K562 (cell line): ENCODE data around the gene NACAD. TPM values are rescaled to one million over a fixed set of nuclear protein-coding genes. Genes with fewer than 3 reads are reported as not detected.

Experiments used
- ATAC-seq: fragments of 200-7000 bp; cut with Tn5 transposase; 3 replicates; pipeline ENCODE4 v1.9.1; 2020; ENCODE audit warnings: moderate library complexity
- BruUV-seq: library from RNA; stranded (reverse); fragments of 400-500 nt; replicated peaks from 2 replicates; lab custom pipeline; 2021; lab: Mats Ljungman, UMichigan
- CTCF ChIA-PET: fragments of 300-600 bp; formaldehyde crosslinking; extraction: SDS; loops from one replicate; lab custom pipeline; 2021; ENCODE audit warnings: low intra/inter-chr PET ratio; lab: Yijun Ruan, JAX
- POLR2A ChIA-PET: fragments of 300-600, 350-650 bp; sonication (Branson Sonifier 250); formaldehyde crosslinking; extraction: SDS; loops from one replicate; lab custom pipeline; 2021; ENCODE audit warnings: antibody characterized with exemption, inconsistent platforms; lab: Yijun Ruan, JAX
- DNase-seq, 4 experiments: peaks; one replicate each; pipeline versions ENCODE4 v3.0.0 to v3.0.0-alpha.2; 2011 to 2018; ENCODE audit warnings: low spot score in 3 of 4, mixed read lengths in 3 of 4; ENCODE audit errors: extremely low read depth in 1 of 4
- FAIRE-seq: peaks from 2 replicates; lab custom pipeline; 2011; peaks lifted over from hg19 to GRCh38; lab: Jason Lieb, UNC
- H2AFZ ChIP-seq: 2 replicates; pipeline ENCODE4 v1.6.0; 2011; ENCODE audit warnings: low read depth, low read length, control low read depth, inconsistent platforms
- H3K27ac ChIP-seq: fragments of 200-600 bp; 3 replicates; pipeline ENCODE4 v1.8.0; 2011; ENCODE audit warnings: low read depth, mild to moderate bottlenecking, control low read depth, inconsistent platforms, low read length, moderate library complexity, mixed read lengths; ENCODE audit errors: extremely low read depth
- H3K27me3 ChIP-seq, 2 experiments: fragments of 300-600 bp in 1 of 2; 2 replicates in 1 of 2; 3 replicates in 1 of 2; pipeline versions ENCODE4 v1.6.0 to v1.8.0; 2011; ENCODE audit warnings: inconsistent platforms in 2 of 2, low read length in 2 of 2, mild to moderate bottlenecking in 1 of 2, mixed read lengths in 1 of 2, moderate library complexity in 1 of 2; ENCODE audit not compliant: control insufficient read depth in 2 of 2, insufficient read depth in 2 of 2
- H3K36me3 ChIP-seq: fragments of 300-600 bp; 3 replicates; pipeline ENCODE4 v1.8.0; 2011; ENCODE audit warnings: mild to moderate bottlenecking, low read length, inconsistent platforms; ENCODE audit not compliant: control insufficient read depth, insufficient read depth
- H3K4me1 ChIP-seq, 2 experiments: fragments of 200-600 bp in 1 of 2; replicated peaks in 1 of 2; 2 replicates in 1 of 2; 3 replicates in 1 of 2; pipeline versions ENCODE4 v1.5.1 to v1.8.0; 2011; ENCODE audit warnings: inconsistent platforms in 2 of 2, low read length in 2 of 2, mild to moderate bottlenecking in 1 of 2, mixed read lengths in 1 of 2, moderate library complexity in 1 of 2; ENCODE audit not compliant: control insufficient read depth in 2 of 2, insufficient read depth in 2 of 2
- H3K4me2 ChIP-seq: 2 replicates; pipeline ENCODE4 v1.6.1; 2011; ENCODE audit warnings: low read length, control low read depth, inconsistent platforms, mixed read lengths; ENCODE audit not compliant: insufficient read depth
- H3K4me3 ChIP-seq: fragments of 200-600 bp; sonication (generic), shearing (Covaris generic); 2 replicates; pipeline ENCODE4 v1.5.1; 2016; ENCODE audit warnings: control low read depth, inconsistent platforms
- H3K79me2 ChIP-seq: fragments of 200-600 bp; 3 replicates; pipeline ENCODE4 v1.8.0; 2011; ENCODE audit warnings: low read length, inconsistent platforms; ENCODE audit not compliant: control insufficient read depth, insufficient read depth
- H3K9ac ChIP-seq, 2 experiments: 2 replicates each; pipeline versions ENCODE4 v1.6.0 to v1.6.1; 2011; ENCODE audit warnings: low read depth in 2 of 2, low read length in 2 of 2, control low read depth in 1 of 2, inconsistent platforms in 1 of 2, mild to moderate bottlenecking in 1 of 2, mixed read lengths in 1 of 2; ENCODE audit not compliant: insufficient read depth in 1 of 2
- H3K9me1 ChIP-seq: one replicate; pipeline ENCODE4 v1.6.0; 2011; ENCODE audit warnings: inconsistent platforms, mild to moderate bottlenecking, low read length, moderate library complexity; ENCODE audit not compliant: control insufficient read depth, insufficient read depth
- H3K9me3 ChIP-seq: replicated peaks from 2 replicates; pipeline ENCODE4 v1.5.1; 2011; ENCODE audit warnings: low read depth, low read length, inconsistent platforms; ENCODE audit not compliant: control insufficient read depth, insufficient read depth
- H4K20me1 ChIP-seq: replicated peaks from 2 replicates; pipeline ENCODE4 v1.6.1; 2011; ENCODE audit warnings: low read length, inconsistent platforms, mixed read lengths; ENCODE audit not compliant: control insufficient read depth, insufficient read depth
- BMI1 ChIP-seq: fragments of 150-350 bp; IDR thresholded peaks from 2 replicates; pipeline ENCODE4 v1.6.1; 2014; ENCODE audit warnings: low read length
- CREM ChIP-seq: IDR thresholded peaks from 2 replicates; pipeline ENCODE4 v1.6.1; 2014; ENCODE audit warnings: antibody characterized with exemption, low read depth
- E2F3 ChIP-seq: fragments of 250-450 bp; sonication (Bioruptor Pico); IDR thresholded peaks from 2 replicates; pipeline ENCODE4 v1.4.0; 2020; ENCODE audit warnings: mild to moderate bottlenecking
- EP300 ChIP-seq: IDR thresholded peaks from 2 replicates; pipeline ENCODE4 v1.6.1; 2012; ENCODE audit warnings: low read length, improper control_type of control experiment
- ESRRA ChIP-seq: fragments of 450-650 bp; IDR thresholded peaks from 2 replicates; pipeline ENCODE4 v1.6.1; 2014; ENCODE audit warnings: low read depth, mild to moderate bottlenecking, moderate library complexity, borderline replicate concordance
- MYBL2 ChIP-seq, 2 experiments: fragments of 450-650 bp in 1 of 2; sonication (generic) in 1 of 2; formaldehyde crosslinking in 1 of 2; IDR thresholded peaks; 2 replicates each; pipeline versions ENCODE4 v1.6.1 to v1.8.1; 2017 to 2022; ENCODE audit warnings: borderline replicate concordance in 1 of 2, inconsistent platforms in 1 of 2, low read depth in 1 of 2, mild to moderate bottlenecking in 1 of 2, missing genetic modification reagents in 1 of 2, moderate library complexity in 1 of 2
- NCOA1 ChIP-seq: fragments of 450-650 bp; IDR thresholded peaks from 2 replicates; pipeline ENCODE4 v1.6.1; 2016; ENCODE audit warnings: low read depth
- NELFE ChIP-seq: IDR thresholded peaks from 2 replicates; pipeline ENCODE4 v1.6.1; 2011; ENCODE audit warnings: mild to moderate bottlenecking; ENCODE audit not compliant: insufficient read depth, insufficient read length
- NFRKB ChIP-seq: fragments of 450-650 bp; IDR thresholded peaks from 2 replicates; pipeline ENCODE4 v1.6.1; 2016; ENCODE audit warnings: low read depth
- NFYB ChIP-seq: IDR thresholded peaks from 2 replicates; pipeline ENCODE4 v1.6.1; 2011; ENCODE audit warnings: mild to moderate bottlenecking, moderate library complexity; ENCODE audit not compliant: insufficient read length; ENCODE audit errors: extremely low read depth
- RNF2 ChIP-seq: sonication (generic); IDR thresholded peaks from 2 replicates; pipeline ENCODE4 v1.6.1; 2016
- SMAD3 ChIP-seq: fragments of 450-650 bp; formaldehyde crosslinking; conservative IDR thresholded peaks from 2 replicates; pipeline ENCODE4 v1.4.0; 2020; ENCODE audit warnings: mild to moderate bottlenecking
- TFAM ChIP-seq: fragments of 250-450 bp; sonication (Bioruptor Pico); conservative IDR thresholded peaks from 2 replicates; pipeline ENCODE4 v1.5.0; 2021; ENCODE audit warnings: mild to moderate bottlenecking, moderate library complexity
- ZNF551 ChIP-seq: fragments of 250-450 bp; sonication (Bioruptor Pico); IDR thresholded peaks from 2 replicates; pipeline ENCODE4 v1.5.0; 2021; ENCODE audit warnings: mild to moderate bottlenecking, moderate library complexity
- WGBS: fragments of 100-300 bp; shearing (Covaris generic); methylation state at CpG from one replicate; pipeline ENCODE4 v1.1.6; 2016; ENCODE audit warnings: low coverage, mixed read lengths; ENCODE audit not compliant: insufficient coverage; ENCODE audit errors: missing lambda C conversion rate; 5-methylcytosine and 5-hydroxymethylcytosine counted together
- in situ Hi-C: fragments of 300-500 bp; cut with MboI; formaldehyde crosslinking; loops from 4 replicates; pipeline ENCODE4 v1.15.0; 2018; ENCODE audit warnings: inconsistent platforms, mixed read lengths
- intact Hi-C: fragments of 100-400 bp; cut with micrococcal nuclease; formaldehyde crosslinking; loops from 2 replicates; pipeline ENCODE4 v1.14.2; 2022
- polyA plus RNA-seq, 8 experiments: library from polyadenylated mRNA; depleted of rRNA in 4 of 8; stranded (reverse) in 5 of 8; unstranded in 3 of 8; fragments of >200 nt; fragmentation: Nextera tagmentation in 2 of 8; fragmentation: Illumina TruSeq in 1 of 8; extraction: Ambion mirVana in 2 of 8; extraction: Trizol in 1 of 8; gene quantifications; 2 replicates each; pipeline versions ENCODE4 v1.2.1 to v1.2.3, GENCODE V29; 2011 to 2014; ENCODE audit warnings: inconsistent platforms in 1 of 8, missing spikeins in 1 of 8
- total RNA-seq, 7 experiments: library from RNA; depleted of rRNA in 6 of 7; stranded (reverse); fragments of >200 nt in 6 of 7; fragmentation: Illumina TruSeq in 2 of 7; extraction: Trizol in 2 of 7; gene quantifications; 2 replicates each; pipeline versions ENCODE4 v1.2.1 to v1.2.3, GENCODE V29; 2011 to 2021; ENCODE audit warnings: low replicate concordance in 1 of 7
- TF ChIP-seq, protein P1 (sequence below): sonication (generic); formaldehyde crosslinking; IDR thresholded peaks from 2 replicates; pipeline ENCODE4 v1.8.0; 2022; ENCODE audit warnings: missing genetic modification reagents, mild to moderate bottlenecking, moderate library complexity, borderline replicate concordance
- TF ChIP-seq, protein P2 (sequence below): sonication (generic); formaldehyde crosslinking; IDR thresholded peaks from 2 replicates; pipeline ENCODE4 v1.8.0; 2022; ENCODE audit warnings: mild to moderate bottlenecking, missing genetic modification reagents
- TF ChIP-seq, protein P3 (sequence below): fragments of 150-350 bp; conservative IDR thresholded peaks from 2 replicates; pipeline ENCODE4 v1.6.1; 2014; ENCODE audit warnings: low read length

The NACAD gene
- total and polyA plus RNA-seq, 9 of the 15 experiments (the other 6 are each of a cell fraction or from before 2014, with no cell fraction given), result under 0.01 to 0.03 (median 0.02) TPM; not detected in 5

DNA sequence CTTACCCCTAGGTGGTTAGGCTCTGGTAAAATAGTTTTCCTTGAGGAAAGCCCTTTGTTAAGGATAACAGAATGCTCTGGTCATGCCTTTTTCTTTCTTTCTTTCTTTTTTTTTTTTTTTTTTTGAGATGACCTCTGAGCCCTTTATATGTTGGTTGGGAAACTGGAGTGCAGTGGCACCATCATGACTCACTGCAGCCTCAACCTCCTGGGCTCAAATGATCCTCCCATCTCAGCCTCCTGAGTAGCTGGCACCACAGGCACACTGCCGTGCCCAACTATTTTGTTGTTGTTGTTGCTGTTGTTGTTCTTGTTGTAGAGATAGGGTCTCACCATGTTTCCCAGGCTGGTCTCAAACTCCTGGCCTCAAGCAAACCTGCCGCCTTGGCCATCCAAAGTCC is 27.4 kb downstream of the NACAD start:
- H3K36me3 ChIP-seq, result peaks cover 31% of the 10 kb centered on the region
- H3K4me2 ChIP-seq, result no peak overlapping the region
- peaks cover 6% of the 10 kb centered on the region for H3K9me1 ChIP-seq
- ATAC-seq (no peak), FAIRE-seq (no peak), DNase-seq (no peak)
- ChIA-PET CTCF (no interaction called here), POLR2A (no interaction called here)
- no peak overlapping the region for H3K4me3 ChIP-seq
- WGBS, result 96% methylated on average over 2 of the region's 2 CpGs
- no peaks in the 10 kb centered on the region for H3K9me3 ChIP-seq
- no peak overlapping the region for H3K27ac ChIP-seq
- in situ Hi-C loops (no loop called here), intact Hi-C loops (no loop called here)
- H2AFZ ChIP-seq, result no peak overlapping the region
- TF ChIP-seq BMI1 (no peak), CREM (no peak), ESRRA (no peak), SMAD3 (CRISPR knock-in tag) (no peak), NELFE (no peak), NCOA1 (no peak), TFAM (CRISPR knock-in tag) (no peak), EP300 (no peak), E2F3 (CRISPR knock-in tag) (no peak), RNF2 (no peak), NFRKB (no peak), MYBL2 (IDR thresholded peaks at IDR 0.05; ENCODE audit: low read depth) (no peak), MYBL2 (CRISPR knock-in tag; IDR thresholded peaks at IDR 0.05; ENCODE audit: borderline replicate concordance) (no peak), ZNF551 (CRISPR knock-in tag) (no peak), NFYB (no peak)
- TF ChIP-seq, protein P1, sequence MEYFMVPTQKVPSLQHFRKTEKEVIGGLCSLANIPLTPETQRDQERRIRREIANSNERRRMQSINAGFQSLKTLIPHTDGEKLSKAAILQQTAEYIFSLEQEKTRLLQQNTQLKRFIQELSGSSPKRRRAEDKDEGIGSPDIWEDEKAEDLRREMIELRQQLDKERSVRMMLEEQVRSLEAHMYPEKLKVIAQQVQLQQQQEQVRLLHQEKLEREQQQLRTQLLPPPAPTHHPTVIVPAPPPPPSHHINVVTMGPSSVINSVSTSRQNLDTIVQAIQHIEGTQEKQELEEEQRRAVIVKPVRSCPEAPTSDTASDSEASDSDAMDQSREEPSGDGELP (CRISPR knock-in tag), result no peak
- TF ChIP-seq, protein P2, sequence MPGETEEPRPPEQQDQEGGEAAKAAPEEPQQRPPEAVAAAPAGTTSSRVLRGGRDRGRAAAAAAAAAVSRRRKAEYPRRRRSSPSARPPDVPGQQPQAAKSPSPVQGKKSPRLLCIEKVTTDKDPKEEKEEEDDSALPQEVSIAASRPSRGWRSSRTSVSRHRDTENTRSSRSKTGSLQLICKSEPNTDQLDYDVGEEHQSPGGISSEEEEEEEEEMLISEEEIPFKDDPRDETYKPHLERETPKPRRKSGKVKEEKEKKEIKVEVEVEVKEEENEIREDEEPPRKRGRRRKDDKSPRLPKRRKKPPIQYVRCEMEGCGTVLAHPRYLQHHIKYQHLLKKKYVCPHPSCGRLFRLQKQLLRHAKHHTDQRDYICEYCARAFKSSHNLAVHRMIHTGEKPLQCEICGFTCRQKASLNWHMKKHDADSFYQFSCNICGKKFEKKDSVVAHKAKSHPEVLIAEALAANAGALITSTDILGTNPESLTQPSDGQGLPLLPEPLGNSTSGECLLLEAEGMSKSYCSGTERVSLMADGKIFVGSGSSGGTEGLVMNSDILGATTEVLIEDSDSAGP, result no peak
- TF ChIP-seq, protein P3, sequence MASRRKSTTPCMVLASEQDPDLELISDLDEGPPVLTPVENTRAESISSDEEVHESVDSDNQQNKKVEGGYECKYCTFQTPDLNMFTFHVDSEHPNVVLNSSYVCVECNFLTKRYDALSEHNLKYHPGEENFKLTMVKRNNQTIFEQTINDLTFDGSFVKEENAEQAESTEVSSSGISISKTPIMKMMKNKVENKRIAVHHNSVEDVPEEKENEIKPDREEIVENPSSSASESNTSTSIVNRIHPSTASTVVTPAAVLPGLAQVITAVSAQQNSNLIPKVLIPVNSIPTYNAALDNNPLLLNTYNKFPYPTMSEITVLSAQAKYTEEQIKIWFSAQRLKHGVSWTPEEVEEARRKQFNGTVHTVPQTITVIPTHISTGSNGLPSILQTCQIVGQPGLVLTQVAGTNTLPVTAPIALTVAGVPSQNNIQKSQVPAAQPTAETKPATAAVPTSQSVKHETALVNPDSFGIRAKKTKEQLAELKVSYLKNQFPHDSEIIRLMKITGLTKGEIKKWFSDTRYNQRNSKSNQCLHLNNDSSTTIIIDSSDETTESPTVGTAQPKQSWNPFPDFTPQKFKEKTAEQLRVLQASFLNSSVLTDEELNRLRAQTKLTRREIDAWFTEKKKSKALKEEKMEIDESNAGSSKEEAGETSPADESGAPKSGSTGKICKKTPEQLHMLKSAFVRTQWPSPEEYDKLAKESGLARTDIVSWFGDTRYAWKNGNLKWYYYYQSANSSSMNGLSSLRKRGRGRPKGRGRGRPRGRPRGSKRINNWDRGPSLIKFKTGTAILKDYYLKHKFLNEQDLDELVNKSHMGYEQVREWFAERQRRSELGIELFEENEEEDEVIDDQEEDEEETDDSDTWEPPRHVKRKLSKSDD, result no peak
- peaks cover 38% of the 10 kb centered on the region for H3K79me2 ChIP-seq
- no peaks in the 10 kb centered on the region for H3K4me1 ChIP-seq
- no peak overlapping the region; a peak in 1 of 4 replicates for H3K9ac ChIP-seq
- no peaks in the 10 kb centered on the region for H3K27me3 ChIP-seq
- no TSS peak for BruUV-seq
- no peaks in the 10 kb centered on the region for H4K20me1 ChIP-seq
